ENCODE results near the gene ITGBL1.
A peak's percentile ranks its signal among the peaks of the same experiment; 100 is the strongest.

The ITGBL1 gene

DNA sequence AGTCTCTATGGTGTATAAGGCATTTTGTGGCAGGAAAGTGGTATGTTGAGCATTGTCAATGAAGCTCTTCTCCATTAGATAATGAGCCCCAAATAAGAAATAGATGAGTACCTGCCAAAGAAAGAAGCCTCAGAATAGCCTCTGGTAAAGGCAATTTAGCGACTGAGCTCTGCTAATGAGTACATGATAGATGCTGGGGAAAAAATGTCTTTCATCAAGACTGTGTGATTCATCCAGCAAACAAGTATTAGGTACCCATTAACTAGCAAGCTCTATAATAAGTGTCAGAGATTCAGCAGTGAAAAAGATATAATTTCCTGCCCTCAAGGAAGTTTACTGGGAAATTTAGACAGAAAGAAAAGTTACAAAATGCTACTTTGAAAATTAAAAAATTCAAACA lies 294.6 kb downstream of the ITGBL1 start:
- no peaks in the 10 kb centered on the region for H3K36me3 ChIP-seq (replicated peaks; ENCODE audit: insufficient read depth, low read length)
- H3K4me1 ChIP-seq (ENCODE audit: low read length) = no peaks in the 10 kb centered on the region
- DNase-seq = no peak
- H3K4me2 ChIP-seq (ENCODE audit: low read depth, low read length) = no peak overlapping the region
- H3K9me2 ChIP-seq (replicated peaks; ENCODE audit: insufficient read depth, low read length) = no peaks in the 10 kb centered on the region
- H4K20me1 ChIP-seq (ENCODE audit: insufficient read depth, low read length) = no peaks in the 10 kb centered on the region
- no peak for TF ChIP-seq EZH2 (optimal IDR thresholded peaks at IDR 0.05; ENCODE audit: low read depth, low read length)
- no peak for TF ChIP-seq CTCF (IDR thresholded peaks at IDR 0.05; ENCODE audit: low read length)
- TF ChIP-seq EZH2phosphoT487 (IDR thresholded peaks at IDR 0.05; ENCODE audit: low read length) = no peak
- H2AFZ ChIP-seq (ENCODE audit: low read length) = no peak overlapping the region
- no peak overlapping the region for H3K27ac ChIP-seq (ENCODE audit: low read length)
- no peaks in the 10 kb centered on the region for H3K9me3 ChIP-seq (replicated peaks; ENCODE audit: insufficient read depth, low read length)
- no peak overlapping the region for H3K4me3 ChIP-seq (ENCODE audit: low read length)
- H3K9ac ChIP-seq (ENCODE audit: low read length) = no peak overlapping the region
- H3K79me2 ChIP-seq (ENCODE audit: low read length) = no peaks in the 10 kb centered on the region
- no peaks in the 10 kb centered on the region for H3F3A ChIP-seq (ENCODE audit: insufficient read depth, low read length)
- H3K27me3 ChIP-seq (replicated peaks; ENCODE audit: insufficient read depth, low read length) = no peaks in the 10 kb centered on the region

- no peak overlapping the region for H3K9ac ChIP-seq (ENCODE audit: low read length)
- H3K4me2 ChIP-seq (ENCODE audit: low read depth, low read length) = no peak overlapping the region
- H4K20me1 ChIP-seq (ENCODE audit: insufficient read depth, low read length) = no peaks in the 10 kb centered on the region
- H3K36me3 ChIP-seq (replicated peaks; ENCODE audit: insufficient read depth, low read length) = no peaks in the 10 kb centered on the region
- no peaks in the 10 kb centered on the region for H3F3A ChIP-seq (ENCODE audit: insufficient read depth, low read length)
- no peaks in the 10 kb centered on the region for H3K27me3 ChIP-seq (replicated peaks; ENCODE audit: insufficient read depth, low read length)
- H3K79me2 ChIP-seq (ENCODE audit: low read length) = no peaks in the 10 kb centered on the region
- no peak for TF ChIP-seq EZH2 (optimal IDR thresholded peaks at IDR 0.05; ENCODE audit: low read depth, low read length)
- TF ChIP-seq CTCF (IDR thresholded peaks at IDR 0.05; ENCODE audit: low read length) = no peak
- no peak for TF ChIP-seq EZH2phosphoT487 (IDR thresholded peaks at IDR 0.05; ENCODE audit: low read length)
- H3K9me2 ChIP-seq (replicated peaks; ENCODE audit: insufficient read depth, low read length) = no peaks in the 10 kb centered on the region
- no peak overlapping the region for H2AFZ ChIP-seq (ENCODE audit: low read length)
- no peak overlapping the region for H3K27ac ChIP-seq (ENCODE audit: low read length)
- H3K4me3 ChIP-seq (ENCODE audit: low read length) = no peak overlapping the region
- no peaks in the 10 kb centered on the region for H3K4me1 ChIP-seq (ENCODE audit: low read length)
- DNase-seq = no peak
- no peaks in the 10 kb centered on the region for H3K9me3 ChIP-seq (replicated peaks; ENCODE audit: insufficient read depth, low read length)
Measured at GRCh38 chr13:101749584-101749983, 297.1 kb downstream of the ITGBL1 start.

GRCh38 chr13:101751488-101751887 lies 299.0 kb downstream of the ITGBL1 start:
- no peak overlapping the region for H2AFZ ChIP-seq (ENCODE audit: low read length)
- peak; percentile 75 for DNase-seq
- no peaks in the 10 kb centered on the region for H3K36me3 ChIP-seq (replicated peaks; ENCODE audit: insufficient read depth, low read length)
- no peaks in the 10 kb centered on the region for H4K20me1 ChIP-seq (ENCODE audit: insufficient read depth, low read length)
- H3K9me3 ChIP-seq (replicated peaks; ENCODE audit: insufficient read depth, low read length) = no peaks in the 10 kb centered on the region
- H3K4me3 ChIP-seq (ENCODE audit: low read length) = no peak overlapping the region
- TF ChIP-seq EZH2 (optimal IDR thresholded peaks at IDR 0.05; ENCODE audit: low read depth, low read length) (no peak), EZH2phosphoT487 (IDR thresholded peaks at IDR 0.05; ENCODE audit: low read length) (no peak), CTCF (IDR thresholded peaks at IDR 0.05; ENCODE audit: low read length) (no peak)
- H3K27me3 ChIP-seq (replicated peaks; ENCODE audit: insufficient read depth, low read length) = no peaks in the 10 kb centered on the region
- H3F3A ChIP-seq (ENCODE audit: insufficient read depth, low read length) = no peaks in the 10 kb centered on the region
- H3K9me2 ChIP-seq (replicated peaks; ENCODE audit: insufficient read depth, low read length) = no peaks in the 10 kb centered on the region
- no peak overlapping the region for H3K4me2 ChIP-seq (ENCODE audit: low read depth, low read length)
- no peak overlapping the region for H3K27ac ChIP-seq (ENCODE audit: low read length)
- no peaks in the 10 kb centered on the region for H3K4me1 ChIP-seq (ENCODE audit: low read length)
- no peak overlapping the region for H3K9ac ChIP-seq (ENCODE audit: low read length)
- no peaks in the 10 kb centered on the region for H3K79me2 ChIP-seq (ENCODE audit: low read length)

All from MM.1S (cell line).